LHCN-M2 (cell line): ENCODE results near the gene CNGA2. TPM values are rescaled to one million over a fixed set of nuclear protein-coding genes. Genes with fewer than 3 reads are reported as not detected.

Experiments used
- DNase-seq: peaks from one replicate; pipeline ENCODE4 v3.0.0-alpha.2; 2012; ENCODE audit warnings: low read depth
- total RNA-seq: library from RNA; depleted of rRNA; stranded (reverse); fragments of >200 nt; gene quantifications from 2 replicates; pipeline ENCODE4 v1.2.3, GENCODE V29; 2014

Gene CNGA2
- total RNA-seq, 1 experiment from 2014 or later, result not detected

DNA sequence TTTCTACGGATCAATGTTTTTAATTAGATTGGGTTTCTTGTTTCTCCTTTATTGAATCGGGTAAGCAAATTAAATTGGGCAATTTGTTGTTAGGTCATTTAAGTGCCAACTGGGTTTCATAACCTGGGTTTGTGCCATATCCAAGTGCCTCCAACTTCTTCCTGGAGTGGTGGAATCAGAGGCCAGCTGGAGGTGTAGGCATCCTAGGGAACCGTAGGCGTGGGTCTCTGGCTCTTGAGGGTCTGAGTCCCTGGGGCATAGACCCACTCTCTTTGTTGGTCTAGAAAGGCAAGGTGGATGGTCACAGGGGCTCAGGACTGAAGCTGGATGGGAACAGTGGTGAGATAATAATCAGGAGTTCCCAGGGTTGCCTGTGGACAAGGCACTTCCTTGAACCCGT, 18.3 kb downstream of the CNGA2 start:
- no peak for DNase-seq

DNA sequence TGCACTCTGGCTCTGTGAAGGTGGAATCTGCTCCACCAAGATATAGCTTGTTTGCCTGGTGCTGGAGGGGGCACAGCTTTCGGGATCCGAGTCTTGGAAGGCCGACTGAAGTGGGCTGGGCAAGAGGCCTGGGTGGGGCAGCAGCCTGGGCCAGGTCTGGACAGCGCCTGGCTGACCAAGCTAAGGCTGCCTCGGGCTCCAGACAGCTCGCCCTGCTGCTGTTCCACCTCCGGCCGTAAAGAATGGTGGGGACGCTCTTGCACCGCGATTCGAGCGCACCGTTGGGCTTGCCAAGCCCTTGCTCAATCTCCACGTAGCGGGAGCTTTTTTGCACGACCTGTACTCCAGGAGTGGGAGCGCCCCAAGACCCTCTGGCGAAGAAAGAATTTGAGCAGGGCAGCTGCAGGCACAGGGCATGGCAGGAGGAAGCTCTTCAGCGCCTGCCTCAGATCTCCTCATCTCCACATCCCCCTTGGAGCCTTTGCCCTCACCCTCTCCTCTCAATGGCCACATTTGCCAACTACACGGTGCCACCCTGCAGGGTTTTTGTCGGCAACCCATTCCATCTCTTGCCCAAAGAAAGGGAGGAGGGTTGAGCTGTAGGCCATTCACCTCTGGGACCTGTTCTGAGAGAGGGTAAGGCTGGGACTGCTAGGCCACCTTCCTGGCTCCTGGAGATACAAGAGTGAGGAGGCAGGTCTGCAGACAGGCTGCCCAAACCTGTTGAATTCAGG, 18.9 kb downstream of the CNGA2 start:
- no peak for DNase-seq

DNA sequence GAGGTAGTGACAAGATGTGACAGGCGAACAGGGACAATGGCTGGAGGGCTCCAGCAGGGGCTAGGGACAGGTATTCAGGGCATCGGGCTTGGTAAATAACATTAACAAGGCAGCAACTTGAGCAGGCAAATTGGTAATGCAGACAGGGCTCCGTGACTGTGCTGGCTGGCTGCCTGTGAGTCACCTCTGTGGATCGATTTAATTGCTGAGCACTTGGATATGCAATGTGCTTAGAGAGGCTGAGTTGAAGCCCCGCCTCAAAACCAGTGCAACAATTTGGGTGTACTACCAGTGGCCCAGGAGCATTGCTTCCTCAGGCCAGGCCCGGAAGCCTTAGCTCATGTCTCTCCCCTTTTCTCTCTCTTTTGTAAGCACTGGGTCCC, 19.5 kb downstream of the CNGA2 start:
- no peak for DNase-seq

DNA sequence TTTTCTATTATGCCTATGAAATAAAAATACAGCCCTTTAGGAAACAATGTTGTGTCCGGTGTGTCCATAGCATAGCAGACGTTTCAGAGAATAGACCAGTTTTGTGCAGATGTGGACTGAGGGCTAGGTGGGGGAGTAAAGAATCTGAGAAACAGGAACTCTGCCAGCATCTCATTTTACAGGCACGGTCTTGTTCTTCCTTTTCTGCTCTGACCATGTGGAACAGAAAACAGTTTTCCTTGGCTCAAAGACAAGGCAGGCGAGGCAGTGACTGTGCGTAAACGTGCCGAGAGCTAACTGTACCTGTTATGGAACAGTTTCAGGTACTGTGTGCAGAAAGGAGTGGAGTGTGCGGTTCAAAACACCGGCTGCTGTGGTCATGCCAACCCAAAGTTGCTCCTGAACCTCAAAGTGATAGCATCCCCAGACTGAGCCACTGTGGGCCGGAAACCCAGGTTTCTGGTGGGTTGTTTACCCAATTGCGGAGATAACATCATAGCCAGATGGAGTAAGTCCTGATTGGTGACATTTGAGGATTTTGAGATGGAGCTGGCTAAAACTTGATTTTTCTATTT, 20.2 kb downstream of the CNGA2 start:
- DNase-seq, result no peak

DNA sequence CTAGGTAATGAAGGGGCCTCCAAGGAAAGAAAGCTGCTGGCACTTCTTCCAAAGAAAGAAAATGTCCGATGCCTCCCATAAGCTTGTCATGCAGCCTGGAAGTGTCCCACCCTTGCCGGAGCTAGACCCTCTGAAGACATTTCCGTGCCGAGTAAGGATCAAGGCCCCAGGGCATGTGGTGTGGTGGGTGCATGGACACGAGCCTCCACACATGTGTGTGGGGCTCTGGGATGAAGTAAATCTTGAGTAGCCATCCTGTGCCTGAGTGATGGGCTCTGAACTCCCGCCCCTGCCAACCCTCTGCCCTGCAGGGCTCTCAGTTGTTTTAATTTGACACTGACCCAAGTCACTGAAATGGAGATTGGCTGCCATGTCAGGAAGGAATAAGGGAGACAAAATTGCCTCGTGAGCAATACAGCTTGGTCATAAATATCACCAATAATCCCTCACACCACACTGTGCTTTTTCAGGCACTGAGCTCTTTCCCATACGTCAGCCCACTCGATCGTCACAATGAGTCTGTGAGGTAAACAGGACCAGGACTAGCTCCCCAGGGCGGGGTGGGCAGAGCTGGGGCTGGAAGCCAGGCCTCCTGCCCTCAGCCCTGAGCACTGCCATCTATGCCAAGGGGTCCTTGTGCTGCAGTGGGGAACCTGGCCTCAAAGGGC, 24.6 kb downstream of the CNGA2 start:
- no peak for DNase-seq

DNA sequence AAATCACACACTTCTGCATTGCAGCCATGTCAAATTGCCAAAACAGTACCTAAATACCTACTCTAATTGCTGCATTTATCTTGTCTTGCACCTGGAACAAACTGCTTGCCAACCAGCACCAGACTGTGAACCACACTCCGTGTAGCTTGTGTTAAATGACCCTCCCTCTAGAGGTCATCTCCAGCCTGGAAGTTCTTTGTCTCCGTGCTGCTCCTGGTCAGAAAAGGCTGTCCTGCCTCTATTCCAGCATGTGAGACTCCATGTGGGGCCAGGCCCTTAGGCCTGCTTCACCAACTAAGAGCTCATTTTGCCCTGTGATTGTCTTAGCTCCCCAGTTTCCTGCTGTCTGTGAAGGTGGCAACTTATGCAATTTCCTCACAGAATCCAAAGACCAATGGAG, 28.3 kb downstream of the CNGA2 start:
- no peak for DNase-seq

DNA sequence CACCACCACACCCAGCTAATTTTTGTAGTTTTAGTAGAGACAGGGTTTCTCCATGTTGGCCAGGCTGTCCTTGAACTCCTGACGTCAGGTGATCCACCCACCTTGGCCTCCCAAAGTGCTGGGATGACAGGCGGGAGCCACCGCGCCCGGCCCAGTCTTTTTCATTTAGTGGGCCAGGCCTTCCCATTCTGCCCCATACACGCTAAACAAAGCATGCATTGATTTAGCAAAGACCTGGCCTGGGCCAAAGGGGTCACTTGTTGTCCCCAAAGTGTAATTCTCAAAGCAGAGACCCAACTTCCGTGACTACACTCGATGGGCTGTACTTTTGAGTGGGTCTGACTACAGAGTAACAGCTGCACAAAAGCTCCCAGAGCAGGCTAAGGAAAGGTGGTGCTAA, 29.2 kb downstream of the CNGA2 start:
- DNase-seq, result no peak

DNA sequence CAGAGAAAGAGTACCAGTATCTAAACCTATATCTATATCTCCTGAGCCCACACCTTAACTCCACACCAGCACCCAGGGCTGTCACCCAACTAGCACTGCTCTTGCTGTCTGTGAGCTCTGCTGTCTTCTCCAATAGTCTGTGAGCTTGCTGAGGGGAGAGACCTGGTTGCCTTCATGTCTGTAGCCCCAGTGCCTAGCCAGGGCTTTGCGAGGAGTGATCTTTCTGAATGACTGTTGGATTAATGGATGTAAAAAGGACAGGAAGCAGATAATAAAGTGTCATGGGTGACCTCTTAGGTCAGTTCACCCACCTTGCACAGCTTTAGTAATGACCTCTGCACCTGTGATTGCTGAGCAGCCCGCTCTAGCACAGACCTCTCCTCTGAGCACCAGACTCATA, 30.5 kb downstream of the CNGA2 start:
- DNase-seq, result no peak

DNA sequence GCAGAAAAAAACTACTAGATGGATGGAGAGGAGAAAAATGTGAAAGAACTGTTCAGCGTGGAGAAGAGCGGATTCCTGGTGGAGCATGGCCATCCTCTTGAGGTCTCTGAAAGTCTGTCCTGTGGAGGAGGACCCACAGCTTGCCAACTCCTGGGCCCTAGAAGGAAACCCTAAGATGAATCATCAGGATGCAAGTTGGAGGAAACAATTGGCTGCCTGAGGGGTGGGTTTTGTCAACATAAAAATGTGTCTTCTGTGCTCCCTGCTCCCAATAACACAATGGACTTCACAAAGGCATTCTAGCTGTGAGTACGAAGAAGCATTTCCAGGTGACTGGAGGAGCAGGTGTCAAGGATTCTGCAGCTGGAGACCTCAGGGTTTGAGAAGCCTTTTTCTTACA, 37.2 kb downstream of the CNGA2 start:
- DNase-seq, result no peak

DNA sequence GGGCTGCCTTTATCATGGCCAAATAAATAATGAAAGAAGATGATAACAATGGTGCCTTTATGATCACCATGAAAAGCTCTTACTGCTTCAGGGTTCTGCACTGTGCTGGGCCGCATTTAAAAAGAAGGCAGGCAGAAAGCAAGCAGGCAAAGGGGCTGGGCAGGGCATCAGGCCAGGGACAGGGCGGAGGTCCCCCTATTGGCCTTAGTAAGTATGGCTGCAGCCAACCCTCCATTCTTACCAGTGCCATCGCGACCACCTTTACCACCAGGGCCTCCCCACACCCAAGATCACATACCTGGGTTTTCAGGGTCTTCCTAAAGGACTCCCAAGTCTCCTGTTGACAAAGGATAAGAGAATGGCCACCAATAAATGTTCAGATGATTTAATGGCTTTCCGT, 38.9 kb downstream of the CNGA2 start:
- DNase-seq, result no peak

DNA sequence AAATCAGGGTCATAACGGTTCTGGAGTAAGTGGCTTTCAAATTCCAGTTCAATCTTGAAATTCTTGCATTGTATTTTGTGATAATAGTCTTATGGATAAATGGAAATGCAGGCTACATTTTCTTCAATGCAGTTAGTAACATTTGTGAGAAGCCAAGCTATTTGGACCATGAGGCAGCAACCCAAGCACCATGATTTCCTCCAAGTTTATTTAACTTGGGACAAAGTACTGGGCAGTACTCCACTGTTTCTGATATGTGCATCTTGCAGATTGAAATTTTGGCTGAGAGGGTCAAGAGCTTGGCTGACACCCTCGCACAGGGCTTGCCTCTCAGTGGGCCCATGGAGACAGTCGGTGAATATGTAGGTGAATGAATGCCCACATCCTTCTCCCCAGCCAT, 39.9 kb downstream of the CNGA2 start:
- no peak for DNase-seq

DNA sequence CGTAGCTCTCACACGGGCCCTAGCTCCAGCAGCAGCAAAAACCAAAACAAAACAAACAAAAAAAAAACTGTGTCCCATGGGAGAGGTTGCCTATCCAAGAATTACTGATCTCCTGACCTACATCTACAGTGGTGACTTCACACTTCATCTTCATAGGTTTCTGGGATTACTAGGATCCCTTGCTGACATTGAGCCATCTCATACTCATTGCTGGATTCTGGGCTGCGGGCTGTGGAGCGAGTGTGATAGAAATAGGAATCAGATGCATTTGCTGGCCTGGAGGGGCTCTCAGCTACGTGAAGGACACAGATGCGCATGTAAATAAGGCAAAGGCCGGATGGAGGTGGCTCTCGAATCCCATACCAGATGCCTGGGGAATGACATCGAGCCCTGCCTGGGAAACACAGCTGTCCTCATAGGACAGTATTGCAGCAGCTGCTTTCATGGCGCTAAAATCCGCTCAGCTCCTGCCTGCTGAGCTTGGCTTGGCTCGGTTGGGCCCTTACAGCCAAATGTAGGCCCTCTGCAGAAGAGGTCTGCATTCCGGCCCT, 41.7 kb downstream of the CNGA2 start:
- DNase-seq, result no peak

DNA sequence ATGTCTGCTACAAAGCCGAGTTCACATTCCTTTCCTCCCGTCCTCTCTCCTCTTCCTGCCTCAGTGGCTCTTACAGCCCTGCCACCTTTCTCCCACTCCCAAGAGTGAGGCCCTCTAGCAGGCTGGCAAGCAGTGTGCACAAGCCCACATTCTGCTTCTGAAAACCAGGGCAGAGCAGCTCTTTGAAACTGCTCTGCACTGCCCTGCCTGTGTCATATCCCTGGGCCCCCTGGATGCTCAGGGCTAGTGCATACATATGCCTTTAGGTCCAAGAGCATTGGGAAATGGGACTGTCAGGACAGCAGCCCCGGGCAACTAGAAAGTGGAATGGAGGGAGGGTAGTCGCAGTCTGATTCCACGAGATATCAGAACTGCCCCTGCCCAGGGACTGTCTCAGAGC, 42.4 kb downstream of the CNGA2 start:
- no peak for DNase-seq

DNA sequence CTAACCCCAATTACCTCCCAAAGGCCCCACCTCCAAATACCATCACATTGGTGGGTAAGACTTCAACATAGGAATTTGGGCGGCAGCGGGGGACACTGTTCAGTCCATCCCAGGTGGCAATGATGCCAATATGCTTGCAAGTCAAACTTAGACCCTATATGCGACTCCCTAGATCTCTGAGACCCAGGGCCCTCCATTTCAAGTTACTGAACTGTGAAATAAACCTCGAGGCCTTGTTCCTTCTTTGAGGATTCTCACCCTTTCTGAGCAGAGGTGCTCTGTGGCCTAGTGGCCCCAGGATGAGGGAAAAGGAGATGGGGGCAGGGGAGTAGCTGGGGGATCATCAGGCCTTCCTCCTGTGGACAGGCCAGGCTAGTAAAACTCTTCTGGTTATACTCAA, 44.7 kb downstream of the CNGA2 start:
- no peak for DNase-seq

DNA sequence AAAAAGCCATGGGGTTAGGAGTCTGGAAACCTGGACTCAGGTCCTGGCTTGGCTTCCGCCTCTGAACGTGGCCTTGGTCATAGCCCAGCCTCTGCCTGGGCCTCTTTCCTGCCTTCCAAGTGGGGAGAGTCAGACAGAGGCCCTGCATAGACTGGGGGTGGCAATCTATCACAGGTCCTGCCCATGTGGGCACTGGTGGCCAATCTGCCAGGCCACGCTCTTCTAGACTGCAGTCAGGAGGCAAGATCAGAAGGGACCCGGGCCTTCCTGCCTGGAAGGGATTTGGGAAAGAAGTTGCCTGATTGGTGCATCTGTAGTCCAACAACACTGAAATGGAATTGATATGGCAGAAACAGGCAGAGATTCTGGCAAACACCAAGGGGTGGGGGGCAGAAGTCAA, 46.1 kb downstream of the CNGA2 start:
- DNase-seq, result no peak

DNA sequence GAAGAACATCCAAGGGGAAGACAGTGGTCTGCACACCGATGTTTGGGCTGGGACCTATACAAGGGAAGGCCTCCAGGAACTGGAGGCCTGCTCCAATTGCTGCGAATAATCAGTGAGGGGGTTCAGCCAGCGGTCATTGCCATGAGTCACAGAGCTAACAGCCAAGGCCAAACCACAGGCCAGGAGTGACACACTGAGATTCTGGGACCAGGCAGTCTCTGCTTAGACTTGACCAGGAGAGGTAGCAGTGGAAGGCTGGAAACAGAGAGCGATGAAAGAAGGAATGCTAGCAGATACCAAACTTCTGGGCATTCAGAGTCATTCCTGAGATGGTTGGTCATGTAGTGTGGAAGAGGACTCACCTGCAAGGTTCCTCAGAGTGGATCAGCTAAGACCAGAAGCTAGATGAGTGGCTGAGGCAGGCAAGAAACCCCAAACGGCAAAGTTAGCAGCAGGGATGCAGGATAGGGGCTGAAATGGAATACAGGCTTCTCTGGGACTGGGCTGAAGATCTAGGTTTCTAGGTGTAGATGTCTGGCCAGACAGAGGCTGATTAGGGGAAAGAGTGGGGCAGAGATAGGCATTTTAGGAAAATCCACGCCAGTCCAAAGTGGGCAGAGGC, 54.7 kb downstream of the CNGA2 start:
- peak; percentile 49 for DNase-seq

DNA sequence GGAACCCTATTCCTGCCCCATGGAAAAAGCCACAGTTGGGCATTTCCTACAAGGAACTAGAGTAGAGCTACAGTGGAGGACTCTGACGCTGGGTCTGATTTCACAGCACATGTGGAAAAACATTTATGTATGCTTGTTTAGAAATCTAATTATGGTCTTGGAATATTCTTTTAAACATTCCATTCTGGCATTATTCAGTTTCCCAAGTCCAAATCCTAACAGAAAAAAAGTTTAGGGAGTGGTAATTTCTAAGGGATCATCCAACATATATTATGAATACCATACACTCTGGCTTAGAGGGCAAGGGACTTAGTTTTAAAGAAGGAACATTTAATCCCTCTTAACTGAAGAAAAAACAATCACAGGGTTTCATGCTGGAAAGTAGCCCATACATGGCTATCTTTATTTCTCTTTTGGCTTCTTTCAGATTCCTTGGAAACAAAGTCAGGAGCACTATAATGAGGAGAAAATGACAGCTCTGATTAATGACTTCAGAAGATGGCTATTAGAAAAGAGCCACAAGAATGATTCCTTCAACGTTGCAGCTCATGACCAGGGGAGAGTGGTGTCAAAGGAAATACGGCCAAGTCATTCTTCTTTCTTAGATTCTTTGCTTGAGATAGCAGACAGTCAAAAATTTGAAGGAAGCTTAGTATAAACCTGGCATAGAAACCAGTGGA, 56.1 kb downstream of the CNGA2 start:
- DNase-seq, result no peak

DNA sequence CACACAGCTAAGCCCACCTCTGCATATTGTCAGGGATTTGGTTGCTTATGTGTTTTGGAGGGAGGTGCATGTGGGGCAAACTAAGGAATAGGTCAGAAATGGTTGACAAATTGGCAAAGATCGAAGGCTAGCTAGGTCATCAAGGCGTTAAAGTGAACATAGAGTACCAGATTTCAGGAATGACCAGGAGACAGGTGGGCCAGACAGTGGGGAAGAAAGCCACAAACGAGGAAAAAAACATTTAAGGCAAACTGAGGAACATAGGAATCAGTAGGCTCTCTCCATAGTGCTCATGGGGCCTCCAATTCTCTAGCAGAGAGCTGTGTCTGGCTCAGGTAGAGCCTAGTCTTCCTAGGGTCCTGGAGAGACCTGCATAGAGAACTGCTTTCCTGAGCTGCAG, 57.4 kb downstream of the CNGA2 start:
- no peak for DNase-seq

DNA sequence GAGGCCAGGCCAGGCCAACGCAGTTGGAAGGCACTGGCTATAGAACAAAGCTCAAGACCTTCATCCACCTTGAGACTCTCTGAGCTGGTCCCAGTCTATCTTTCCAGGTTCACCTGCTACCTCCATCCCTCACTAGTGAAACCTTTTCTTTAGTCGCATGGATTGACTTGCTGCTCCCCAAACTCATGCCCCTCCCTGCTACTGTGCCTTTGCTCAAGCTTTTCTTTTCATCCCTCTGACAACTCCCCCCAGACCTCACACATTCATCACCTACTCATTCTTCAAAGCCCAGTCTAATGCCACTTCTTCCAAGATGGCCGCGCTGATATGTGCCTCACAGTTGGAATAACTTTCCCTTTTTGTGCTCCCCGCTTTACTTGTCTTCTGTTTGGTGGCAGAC, 58.0 kb downstream of the CNGA2 start:
- no peak for DNase-seq

DNA sequence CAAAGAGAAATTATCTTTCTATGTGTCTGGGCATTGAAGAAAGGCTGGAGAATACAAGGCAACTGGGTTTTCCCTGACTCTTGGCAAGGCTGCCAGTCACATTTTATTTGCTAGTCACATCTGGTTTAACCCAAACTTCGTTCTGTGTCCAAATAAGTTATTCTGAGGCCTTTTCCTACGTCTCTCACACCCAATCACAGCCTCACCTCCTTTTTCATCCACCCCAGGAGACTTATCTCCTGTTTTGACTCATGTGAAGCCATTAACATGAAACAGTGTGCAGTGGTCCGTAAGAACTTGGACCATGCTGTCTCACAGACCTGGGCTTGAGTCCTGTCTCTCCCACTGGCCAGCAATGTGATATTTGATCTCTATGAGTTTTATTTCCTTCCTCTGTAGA, 59.3 kb downstream of the CNGA2 start:
- no peak for DNase-seq
